ENCODE results near the gene TRIP10.
"Not testable (repeated sequence)": the region's sequence is repeated elsewhere in the genome, so short reads cannot be mapped to it uniquely, and the experiment has no call there.

Gene TRIP10

GRCh38 chr19:6753178-6754031, 13.9 kb downstream of the TRIP10 start:
- Histone ChIP-seq H3K9ac (ENCODE audit: low read length) (peak overlapping the region; percentile 37), H3K36me3 (ENCODE audit: control insufficient read depth, insufficient read depth, low read length) (peaks cover 6% of the 10 kb centered on the region), H3K4me3 (ENCODE audit: low read length) (peak overlapping the region; percentile 31), H3K4me1 (ENCODE audit: control insufficient read depth, insufficient read depth, low read length) (peaks cover 23% of the 10 kb centered on the region), H3K9me3 (ENCODE audit: control insufficient read depth, low read length) (no peaks in the 10 kb centered on the region), H3K27me3 (ENCODE audit: control insufficient read depth, insufficient read depth, low read length) (no peaks in the 10 kb centered on the region)

- no peaks in the 10 kb centered on the region for H3K9me3 ChIP-seq (ENCODE audit: control insufficient read depth, low read length)
- H3K9ac ChIP-seq (ENCODE audit: low read length) = no peak overlapping the region
- H3K27me3 ChIP-seq (ENCODE audit: control insufficient read depth, insufficient read depth, low read length) = no peaks in the 10 kb centered on the region
- no peak overlapping the region for H3K4me3 ChIP-seq (ENCODE audit: low read length)
- peaks cover 23% of the 10 kb centered on the region for H3K4me1 ChIP-seq (ENCODE audit: control insufficient read depth, insufficient read depth, low read length)
- H3K36me3 ChIP-seq (ENCODE audit: control insufficient read depth, insufficient read depth, low read length) = peaks cover 6% of the 10 kb centered on the region
Measured at GRCh38 chr19:6754136-6754535, 14.7 kb downstream of the TRIP10 start.

- Histone ChIP-seq H3K9me3 (ENCODE audit: control insufficient read depth, low read length) (no peaks in the 10 kb centered on the region), H3K4me3 (ENCODE audit: low read length) (no peak overlapping the region), H3K27me3 (ENCODE audit: control insufficient read depth, insufficient read depth, low read length) (no peaks in the 10 kb centered on the region), H3K4me1 (ENCODE audit: control insufficient read depth, insufficient read depth, low read length) (peaks cover 23% of the 10 kb centered on the region), H3K36me3 (ENCODE audit: control insufficient read depth, insufficient read depth, low read length) (peaks cover 6% of the 10 kb centered on the region), H3K9ac (ENCODE audit: low read length) (no peak overlapping the region)
Measured at GRCh38 chr19:6754653-6755463, 15.4 kb downstream of the TRIP10 start.

- Histone ChIP-seq H3K27me3 (ENCODE audit: control insufficient read depth, insufficient read depth, low read length) (no peaks in the 10 kb centered on the region), H3K9me3 (ENCODE audit: control insufficient read depth, low read length) (no peaks in the 10 kb centered on the region), H3K4me1 (ENCODE audit: control insufficient read depth, insufficient read depth, low read length) (peaks cover 12% of the 10 kb centered on the region), H3K4me3 (ENCODE audit: low read length) (no peak overlapping the region), H3K36me3 (ENCODE audit: control insufficient read depth, insufficient read depth, low read length) (no peaks in the 10 kb centered on the region), H3K9ac (ENCODE audit: low read length) (no peak overlapping the region)
Measured at GRCh38 chr19:6760606-6761005, 21.1 kb downstream of the TRIP10 start.

- Histone ChIP-seq H3K27me3 (ENCODE audit: control insufficient read depth, insufficient read depth, low read length) (no peaks in the 10 kb centered on the region), H3K9ac (ENCODE audit: low read length) (no peak overlapping the region), H3K4me3 (ENCODE audit: low read length) (no peak overlapping the region), H3K9me3 (ENCODE audit: control insufficient read depth, low read length) (no peaks in the 10 kb centered on the region), H3K36me3 (ENCODE audit: control insufficient read depth, insufficient read depth, low read length) (no peaks in the 10 kb centered on the region), H3K4me1 (ENCODE audit: control insufficient read depth, insufficient read depth, low read length) (peaks cover 12% of the 10 kb centered on the region)
Measured at GRCh38 chr19:6761053-6761676, 21.7 kb downstream of the TRIP10 start.

- peaks cover 12% of the 10 kb centered on the region for H3K4me1 ChIP-seq (ENCODE audit: control insufficient read depth, insufficient read depth, low read length)
- not testable (repeated sequence) for H3K36me3 ChIP-seq (ENCODE audit: control insufficient read depth, insufficient read depth, low read length); H3K9me3 ChIP-seq (ENCODE audit: control insufficient read depth, low read length); H3K27me3 ChIP-seq (ENCODE audit: control insufficient read depth, insufficient read depth, low read length); H3K9ac ChIP-seq (ENCODE audit: low read length); H3K4me3 ChIP-seq (ENCODE audit: low read length)
Measured at GRCh38 chr19:6762253-6762797, 22.8 kb downstream of the TRIP10 start.

GRCh38 chr19:6765738-6766356, 26.4 kb downstream of the TRIP10 start:
- Histone ChIP-seq H3K4me1 (ENCODE audit: control insufficient read depth, insufficient read depth, low read length) (peaks cover 16% of the 10 kb centered on the region), H3K9me3 (ENCODE audit: control insufficient read depth, low read length) (no peaks in the 10 kb centered on the region), H3K4me3 (ENCODE audit: low read length) (peak overlapping the region; percentile 43), H3K9ac (ENCODE audit: low read length) (peak overlapping the region; percentile 78), H3K36me3 (ENCODE audit: control insufficient read depth, insufficient read depth, low read length) (no peaks in the 10 kb centered on the region), H3K27me3 (ENCODE audit: control insufficient read depth, insufficient read depth, low read length) (no peaks in the 10 kb centered on the region)

- Histone ChIP-seq H3K4me3 (ENCODE audit: low read length) (peak overlapping the region; percentile 43), H3K4me1 (ENCODE audit: control insufficient read depth, insufficient read depth, low read length) (peaks cover 16% of the 10 kb centered on the region), H3K36me3 (ENCODE audit: control insufficient read depth, insufficient read depth, low read length) (no peaks in the 10 kb centered on the region), H3K9me3 (ENCODE audit: control insufficient read depth, low read length) (no peaks in the 10 kb centered on the region), H3K27me3 (ENCODE audit: control insufficient read depth, insufficient read depth, low read length) (no peaks in the 10 kb centered on the region), H3K9ac (ENCODE audit: low read length) (peak overlapping the region; percentile 78)
Measured at GRCh38 chr19:6766357-6767080, 27.0 kb downstream of the TRIP10 start.

- H3K27me3 ChIP-seq (ENCODE audit: control insufficient read depth, insufficient read depth, low read length) = no peaks in the 10 kb centered on the region
- peaks cover 16% of the 10 kb centered on the region for H3K4me1 ChIP-seq (ENCODE audit: control insufficient read depth, insufficient read depth, low read length)
- H3K9ac ChIP-seq (ENCODE audit: low read length) = peak overlapping the region; percentile 78
- H3K4me3 ChIP-seq (ENCODE audit: low read length) = peak overlapping the region; percentile 43
- H3K9me3 ChIP-seq (ENCODE audit: control insufficient read depth, low read length) = no peaks in the 10 kb centered on the region
- no peaks in the 10 kb centered on the region for H3K36me3 ChIP-seq (ENCODE audit: control insufficient read depth, insufficient read depth, low read length)
Measured at GRCh38 chr19:6767081-6767356, 27.5 kb downstream of the TRIP10 start.

GRCh38 chr19:6767357-6768235, 28.1 kb downstream of the TRIP10 start, which contains the start of gene SH2D3A:
SH2D3A (minus strand) TSS chr19:6767435; CDS start chr19:6763748, 3,687 bp downstream.
- H3K27me3 ChIP-seq (ENCODE audit: control insufficient read depth, insufficient read depth, low read length) = no peaks in the 10 kb centered on the region
- H3K4me1 ChIP-seq (ENCODE audit: control insufficient read depth, insufficient read depth, low read length) = peaks cover 16% of the 10 kb centered on the region
- H3K9me3 ChIP-seq (ENCODE audit: control insufficient read depth, low read length) = no peaks in the 10 kb centered on the region
- peak within 1 kb of the TSS; percentile 78 for H3K9ac ChIP-seq (ENCODE audit: low read length)
- peak within 1 kb of the TSS; percentile 43 for H3K4me3 ChIP-seq (ENCODE audit: low read length)
- no peaks in the 10 kb centered on the region for H3K36me3 ChIP-seq (ENCODE audit: control insufficient read depth, insufficient read depth, low read length)

Data from mucosa of stomach (tissue), 1 donor.